GM23338 (cell line): Measurements from ENCODE around the gene NRG3. TPM values are rescaled to one million over a fixed set of nuclear protein-coding genes. Genes with fewer than 3 reads are reported as not detected.

Experiments
- ATAC-seq: fragments of 200-7000 bp; cut with Tn5 transposase; 3 replicates; pipeline ENCODE4 v1.9.1; 2020
- DNase-seq: peaks from one replicate; pipeline ENCODE4 v3.0.0-alpha.2; 2015; ENCODE audit warnings: low spot score
- H2AFZ ChIP-seq: fragments of 200-600 bp; sonication (generic); 2 replicates; pipeline ENCODE4 v1.8.0; 2016; ENCODE audit warnings: antibody characterized with exemption, mild to moderate bottlenecking, moderate library complexity
- H3F3A ChIP-seq: fragments of 200-600 bp; sonication (generic); replicated peaks from 2 replicates; pipeline ENCODE4 v1.8.0; 2017; ENCODE audit warnings: antibody characterized with exemption, mixed run types, low read depth
- H3K27ac ChIP-seq: fragments of 200-600 bp; sonication (generic); 2 replicates; pipeline ENCODE4 v1.6.1; 2016; ENCODE audit warnings: low read depth
- H3K27me3 ChIP-seq: fragments of 200-600 bp; sonication (generic); 2 replicates; pipeline ENCODE4 v1.8.0; 2016; ENCODE audit warnings: mild to moderate bottlenecking, mixed run types, moderate library complexity; ENCODE audit not compliant: insufficient read depth
- H3K36me3 ChIP-seq: fragments of 200-600 bp; sonication (generic); 2 replicates; pipeline ENCODE4 v1.8.0; 2016; ENCODE audit warnings: mild to moderate bottlenecking; ENCODE audit not compliant: insufficient read depth
- H3K4me1 ChIP-seq: fragments of 200-600 bp; sonication (generic); 2 replicates; pipeline ENCODE4 v1.8.0; 2016; ENCODE audit warnings: mild to moderate bottlenecking, moderate library complexity; ENCODE audit not compliant: insufficient read depth
- H3K4me2 ChIP-seq: fragments of 200-600 bp; sonication (generic); 2 replicates; pipeline ENCODE4 v1.7.1; 2017; ENCODE audit warnings: mixed run types
- H3K4me3 ChIP-seq: fragments of 200-600 bp; sonication (generic); 2 replicates; pipeline ENCODE4 v1.6.1; 2016; ENCODE audit warnings: mixed run types
- H3K79me2 ChIP-seq: fragments of 200-600 bp; sonication (generic); replicated peaks from 2 replicates; pipeline ENCODE4 v1.8.0; 2017; ENCODE audit warnings: mild to moderate bottlenecking; ENCODE audit not compliant: insufficient read depth
- H3K9me2 ChIP-seq: fragments of 200-600 bp; sonication (generic); 2 replicates; pipeline ENCODE4 v1.8.0; 2017; ENCODE audit not compliant: insufficient read depth
- H4K20me1 ChIP-seq: fragments of 200-600 bp; sonication (generic); replicated peaks from 2 replicates; pipeline ENCODE4 v1.8.0; 2017; ENCODE audit warnings: mild to moderate bottlenecking; ENCODE audit not compliant: insufficient read depth
- H3K27ac Mint-ChIP-seq: 2 replicates; pipeline ENCODE4 v1.8.0; 2020; ENCODE audit warnings: inconsistent platforms, mild to moderate bottlenecking, moderate library complexity, mixed read lengths
- H3K27me3 Mint-ChIP-seq: 3 replicates; pipeline ENCODE4 v1.8.0; 2022; ENCODE audit warnings: low read depth, mild to moderate bottlenecking, moderate library complexity, mixed read lengths, inconsistent platforms; ENCODE audit not compliant: insufficient read depth, poor library complexity
- H3K36me3 Mint-ChIP-seq: 3 replicates; pipeline ENCODE4 v1.8.0; 2021; ENCODE audit warnings: low read depth, mild to moderate bottlenecking, inconsistent platforms, moderate library complexity, mixed read lengths
- H3K4me1 Mint-ChIP-seq: 3 replicates; pipeline ENCODE4 v1.8.0; 2020; ENCODE audit warnings: mild to moderate bottlenecking, inconsistent platforms, mixed read lengths
- H3K4me3 Mint-ChIP-seq: 3 replicates; pipeline ENCODE4 v1.8.0; 2021; ENCODE audit warnings: moderate library complexity, mild to moderate bottlenecking, inconsistent platforms, mixed read lengths
- H3K9me3 Mint-ChIP-seq: 3 replicates; pipeline ENCODE4 v1.8.0; 2020; ENCODE audit warnings: moderate library complexity, mild to moderate bottlenecking, inconsistent platforms, mixed read lengths
- EZH2phosphoT487 ChIP-seq: fragments of 200-600 bp; sonication (generic); IDR thresholded peaks from one replicate; pipeline ENCODE4 v1.8.1; 2018; ENCODE audit warnings: antibody characterized with exemption; ENCODE audit not compliant: unreplicated experiment
- NANOG ChIP-seq: IDR thresholded peaks from 2 replicates; pipeline ENCODE4 v1.6.1; 2016; ENCODE audit warnings: antibody characterized with exemption, borderline replicate concordance
- POLR2AphosphoS5 ChIP-seq: IDR thresholded peaks from 2 replicates; pipeline ENCODE4 v1.6.1; 2016; ENCODE audit warnings: antibody characterized with exemption, low read depth
- STAT1 ChIP-seq: IDR thresholded peaks from one replicate; pipeline ENCODE4 v1.6.1; 2016; ENCODE audit warnings: antibody characterized with exemption; ENCODE audit not compliant: unreplicated experiment
- ZNF114 ChIP-seq: fragments of 250-450 bp; sonication (Bioruptor Pico); IDR thresholded peaks from 2 replicates; pipeline ENCODE4 v1.5.0; 2020; ENCODE audit warnings: mild to moderate bottlenecking, moderate library complexity
- ZNF331 ChIP-seq: fragments of 250-450 bp; sonication (Bioruptor Pico); IDR thresholded peaks from 2 replicates; pipeline ENCODE4 v1.5.0; 2020; ENCODE audit warnings: low read depth, mild to moderate bottlenecking, moderate library complexity
- ZNF462 ChIP-seq: fragments of 250-450 bp; sonication (Bioruptor Pico); IDR thresholded peaks from 2 replicates; pipeline ENCODE4 v1.5.0; 2020; ENCODE audit warnings: mild to moderate bottlenecking, moderate library complexity
- polyA plus RNA-seq: library from polyadenylated mRNA; unstranded; fragments of >200 nt; fragmentation: Nextera tagmentation; extraction: Ambion mirVana; gene quantifications from 2 replicates; pipeline ENCODE4 v1.2.1, GENCODE V29; 2016
- total RNA-seq: library from RNA; depleted of rRNA; stranded (reverse); fragments of >200 nt; shearing (Covaris generic); gene quantifications from 2 replicates; pipeline ENCODE4 v1.2.3, GENCODE V29; 2014
- TF ChIP-seq, protein P1 (sequence below): IDR thresholded peaks from one replicate; pipeline ENCODE4 v1.6.1; 2018; ENCODE audit warnings: antibody characterized with exemption; ENCODE audit not compliant: unreplicated experiment
- TF ChIP-seq, protein P2 (sequence below), 2 experiments: fragments of 200-600 bp in 1 of 2; sonication (generic) in 1 of 2; conservative IDR thresholded peaks; 2 replicates each; pipeline versions ENCODE4 v1.5.1 to v1.6.1; 2016 to 2017; ENCODE audit warnings: antibody characterized with exemption in 2 of 2, low read depth in 2 of 2, mild to moderate bottlenecking in 2 of 2, moderate library complexity in 1 of 2

The NRG3 gene
- total and polyA plus RNA-seq, 2 experiments from 2014 or later: 1.9 to 3.9 TPM

- TF ChIP-seq, protein P1, sequence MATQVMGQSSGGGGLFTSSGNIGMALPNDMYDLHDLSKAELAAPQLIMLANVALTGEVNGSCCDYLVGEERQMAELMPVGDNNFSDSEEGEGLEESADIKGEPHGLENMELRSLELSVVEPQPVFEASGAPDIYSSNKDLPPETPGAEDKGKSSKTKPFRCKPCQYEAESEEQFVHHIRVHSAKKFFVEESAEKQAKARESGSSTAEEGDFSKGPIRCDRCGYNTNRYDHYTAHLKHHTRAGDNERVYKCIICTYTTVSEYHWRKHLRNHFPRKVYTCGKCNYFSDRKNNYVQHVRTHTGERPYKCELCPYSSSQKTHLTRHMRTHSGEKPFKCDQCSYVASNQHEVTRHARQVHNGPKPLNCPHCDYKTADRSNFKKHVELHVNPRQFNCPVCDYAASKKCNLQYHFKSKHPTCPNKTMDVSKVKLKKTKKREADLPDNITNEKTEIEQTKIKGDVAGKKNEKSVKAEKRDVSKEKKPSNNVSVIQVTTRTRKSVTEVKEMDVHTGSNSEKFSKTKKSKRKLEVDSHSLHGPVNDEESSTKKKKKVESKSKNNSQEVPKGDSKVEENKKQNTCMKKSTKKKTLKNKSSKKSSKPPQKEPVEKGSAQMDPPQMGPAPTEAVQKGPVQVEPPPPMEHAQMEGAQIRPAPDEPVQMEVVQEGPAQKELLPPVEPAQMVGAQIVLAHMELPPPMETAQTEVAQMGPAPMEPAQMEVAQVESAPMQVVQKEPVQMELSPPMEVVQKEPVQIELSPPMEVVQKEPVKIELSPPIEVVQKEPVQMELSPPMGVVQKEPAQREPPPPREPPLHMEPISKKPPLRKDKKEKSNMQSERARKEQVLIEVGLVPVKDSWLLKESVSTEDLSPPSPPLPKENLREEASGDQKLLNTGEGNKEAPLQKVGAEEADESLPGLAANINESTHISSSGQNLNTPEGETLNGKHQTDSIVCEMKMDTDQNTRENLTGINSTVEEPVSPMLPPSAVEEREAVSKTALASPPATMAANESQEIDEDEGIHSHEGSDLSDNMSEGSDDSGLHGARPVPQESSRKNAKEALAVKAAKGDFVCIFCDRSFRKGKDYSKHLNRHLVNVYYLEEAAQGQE: no peak
Measured at GRCh38 chr10:82625512-82626189, 750.7 kb downstream of the NRG3 start (continued).

GRCh38 chr10:82628373-82628772 lies 753.4 kb downstream of the NRG3 start:
- Mint-ChIP-seq H3K27me3 (no peaks in the 10 kb centered on the region), H3K4me1 (peaks cover 7% of the 10 kb centered on the region), H3K27ac (no peak overlapping the region), H3K36me3 (no peaks in the 10 kb centered on the region), H3K9me3 (no peaks in the 10 kb centered on the region), H3K4me3 (no peak overlapping the region)
- no peak overlapping the region for H2AFZ ChIP-seq
- H3K4me1 ChIP-seq: no peaks in the 10 kb centered on the region
- no peaks in the 10 kb centered on the region for H3F3A ChIP-seq
- H3K27me3 ChIP-seq: no peaks in the 10 kb centered on the region
- no peaks in the 10 kb centered on the region for H3K79me2 ChIP-seq
- peaks cover 6% of the 10 kb centered on the region; the same call in 1 of the 2 replicates for H3K9me2 ChIP-seq
- no peak overlapping the region for H3K4me2 ChIP-seq
- ATAC-seq (no peak; the same call in 2 of the 3 replicates), DNase-seq (no peak)
- no peaks in the 10 kb centered on the region for H3K36me3 ChIP-seq
- no peak overlapping the region for H3K27ac ChIP-seq
- no peaks in the 10 kb centered on the region for H4K20me1 ChIP-seq
- no peak overlapping the region for H3K4me3 ChIP-seq
- TF ChIP-seq ZNF462: no peak
- TF ChIP-seq ZNF331: no peak
- no peak for TF ChIP-seq STAT1
- TF ChIP-seq, protein P2, sequence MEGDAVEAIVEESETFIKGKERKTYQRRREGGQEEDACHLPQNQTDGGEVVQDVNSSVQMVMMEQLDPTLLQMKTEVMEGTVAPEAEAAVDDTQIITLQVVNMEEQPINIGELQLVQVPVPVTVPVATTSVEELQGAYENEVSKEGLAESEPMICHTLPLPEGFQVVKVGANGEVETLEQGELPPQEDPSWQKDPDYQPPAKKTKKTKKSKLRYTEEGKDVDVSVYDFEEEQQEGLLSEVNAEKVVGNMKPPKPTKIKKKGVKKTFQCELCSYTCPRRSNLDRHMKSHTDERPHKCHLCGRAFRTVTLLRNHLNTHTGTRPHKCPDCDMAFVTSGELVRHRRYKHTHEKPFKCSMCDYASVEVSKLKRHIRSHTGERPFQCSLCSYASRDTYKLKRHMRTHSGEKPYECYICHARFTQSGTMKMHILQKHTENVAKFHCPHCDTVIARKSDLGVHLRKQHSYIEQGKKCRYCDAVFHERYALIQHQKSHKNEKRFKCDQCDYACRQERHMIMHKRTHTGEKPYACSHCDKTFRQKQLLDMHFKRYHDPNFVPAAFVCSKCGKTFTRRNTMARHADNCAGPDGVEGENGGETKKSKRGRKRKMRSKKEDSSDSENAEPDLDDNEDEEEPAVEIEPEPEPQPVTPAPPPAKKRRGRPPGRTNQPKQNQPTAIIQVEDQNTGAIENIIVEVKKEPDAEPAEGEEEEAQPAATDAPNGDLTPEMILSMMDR (conservative IDR thresholded peaks at IDR 0.05; ENCODE audit: low read depth in 2 of 2): no peak
- TF ChIP-seq, protein P1: no peak
- TF ChIP-seq NANOG: no peak
- no peak for TF ChIP-seq EZH2phosphoT487
- no peak for TF ChIP-seq ZNF114 (CRISPR knock-in tag)
- TF ChIP-seq POLR2AphosphoS5: no peak
